Osteoblast (primary cell): Measurements from ENCODE around the gene CES3. TPM values are rescaled to one million over a fixed set of nuclear protein-coding genes. Genes with fewer than 3 reads are reported as not detected.
A peak's percentile ranks its signal among the peaks of the same experiment; 100 is the strongest.

Experiments used
- DNase-seq: peaks from one replicate; pipeline ENCODE4 v3.0.0; 2011; ENCODE audit warnings: low spot score, mixed read lengths; ENCODE audit not compliant: insufficient read length; ENCODE audit errors: missing footprints
- H2AFZ ChIP-seq: 2 replicates; pipeline ENCODE4 v1.6.0; 2011; ENCODE audit warnings: mild to moderate bottlenecking, low read length
- H3K27ac ChIP-seq: 2 replicates; pipeline ENCODE4 v1.5.1; 2011; ENCODE audit warnings: mild to moderate bottlenecking, low read depth, low read length, moderate library complexity
- H3K27me3 ChIP-seq: 2 replicates; pipeline ENCODE4 v1.6.0; 2012; ENCODE audit warnings: mild to moderate bottlenecking, control low read depth, inconsistent platforms, low read length, moderate library complexity; ENCODE audit not compliant: insufficient read depth
- H3K36me3 ChIP-seq: 2 replicates; pipeline ENCODE4 v1.5.1; 2011; ENCODE audit warnings: mild to moderate bottlenecking, low read length, control low read depth, moderate library complexity; ENCODE audit not compliant: insufficient read depth
- H3K4me1 ChIP-seq: 2 replicates; pipeline ENCODE4 v1.5.1; 2011; ENCODE audit warnings: mild to moderate bottlenecking, low read length, control low read depth, moderate library complexity; ENCODE audit not compliant: insufficient read depth
- H3K4me2 ChIP-seq: 2 replicates; pipeline ENCODE4 v1.6.0; 2011; ENCODE audit warnings: mild to moderate bottlenecking, low read length; ENCODE audit not compliant: insufficient read depth
- H3K4me3 ChIP-seq: fragments of 200-600 bp; sonication (generic); 3 replicates; pipeline ENCODE4 v1.5.1; 2012; ENCODE audit warnings: mild to moderate bottlenecking, low read length, inconsistent platforms; ENCODE audit not compliant: insufficient read depth
- H3K79me2 ChIP-seq: 2 replicates; pipeline ENCODE4 v1.6.0; 2012; ENCODE audit warnings: mild to moderate bottlenecking, low read length, control low read depth, inconsistent platforms; ENCODE audit not compliant: insufficient read depth
- H3K9me3 ChIP-seq: 2 replicates; pipeline ENCODE4 v1.5.1; 2011; ENCODE audit warnings: low read depth, low read length, control low read depth
- H4K20me1 ChIP-seq: 2 replicates; pipeline ENCODE4 v1.6.0; 2012; ENCODE audit warnings: mild to moderate bottlenecking, low read length, control low read depth; ENCODE audit not compliant: insufficient read depth
- total RNA-seq: library from RNA; depleted of rRNA; stranded (reverse); fragments of >200 nt; gene quantifications from 2 replicates; pipeline ENCODE4 v1.2.3, GENCODE V29; 2012
- TF ChIP-seq, protein P1 (sequence below): IDR thresholded peaks from 2 replicates; pipeline ENCODE4 v1.5.1; 2011; ENCODE audit warnings: mild to moderate bottlenecking, low read depth, low read length, moderate library complexity; ENCODE audit errors: extremely low read depth

Gene CES3
- total RNA-seq, 1 donor = not detected

DNA sequence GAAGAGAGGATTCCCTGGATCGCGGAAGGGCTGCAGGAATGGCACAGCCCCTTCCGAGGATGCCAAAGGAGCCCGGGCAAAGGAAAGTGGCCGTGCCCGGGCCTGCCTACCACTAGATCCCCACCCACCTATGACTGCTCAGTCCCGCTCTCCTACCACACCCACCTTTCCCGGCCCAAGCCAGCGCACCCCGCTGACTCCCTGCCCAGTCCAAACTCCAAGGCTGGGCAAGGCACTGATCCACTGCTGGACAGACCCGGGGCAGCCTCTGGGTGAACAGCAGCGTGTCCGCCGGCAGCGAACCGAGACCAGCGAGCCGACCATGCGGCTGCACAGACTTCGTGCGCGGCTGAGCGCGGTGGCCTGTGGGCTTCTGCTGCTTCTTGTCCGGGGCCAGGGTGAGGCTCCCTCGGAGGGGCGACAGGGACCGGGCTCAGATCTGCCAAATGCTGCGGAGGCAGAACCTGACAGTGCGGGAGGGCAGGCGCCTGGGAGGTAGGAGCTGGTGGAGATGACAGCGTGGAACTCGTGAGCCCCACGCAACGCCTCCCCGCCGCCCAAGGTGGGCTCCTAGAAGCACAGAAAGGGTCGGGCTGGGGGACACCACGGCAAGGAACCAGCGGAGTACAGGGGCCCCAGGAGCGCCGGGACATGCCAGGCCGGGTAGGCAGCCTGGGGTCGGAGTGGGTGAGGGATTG lies 25.6 kb upstream of the CES3 start, which contains the start of gene CES2:
TSS of gene CES2 (plus strand) at position 203 of the 698 bp plus-strand sequence. CDS start at position 323, 120 bp downstream.
- DNase-seq = peak; percentile 92
- TF ChIP-seq, protein P1, sequence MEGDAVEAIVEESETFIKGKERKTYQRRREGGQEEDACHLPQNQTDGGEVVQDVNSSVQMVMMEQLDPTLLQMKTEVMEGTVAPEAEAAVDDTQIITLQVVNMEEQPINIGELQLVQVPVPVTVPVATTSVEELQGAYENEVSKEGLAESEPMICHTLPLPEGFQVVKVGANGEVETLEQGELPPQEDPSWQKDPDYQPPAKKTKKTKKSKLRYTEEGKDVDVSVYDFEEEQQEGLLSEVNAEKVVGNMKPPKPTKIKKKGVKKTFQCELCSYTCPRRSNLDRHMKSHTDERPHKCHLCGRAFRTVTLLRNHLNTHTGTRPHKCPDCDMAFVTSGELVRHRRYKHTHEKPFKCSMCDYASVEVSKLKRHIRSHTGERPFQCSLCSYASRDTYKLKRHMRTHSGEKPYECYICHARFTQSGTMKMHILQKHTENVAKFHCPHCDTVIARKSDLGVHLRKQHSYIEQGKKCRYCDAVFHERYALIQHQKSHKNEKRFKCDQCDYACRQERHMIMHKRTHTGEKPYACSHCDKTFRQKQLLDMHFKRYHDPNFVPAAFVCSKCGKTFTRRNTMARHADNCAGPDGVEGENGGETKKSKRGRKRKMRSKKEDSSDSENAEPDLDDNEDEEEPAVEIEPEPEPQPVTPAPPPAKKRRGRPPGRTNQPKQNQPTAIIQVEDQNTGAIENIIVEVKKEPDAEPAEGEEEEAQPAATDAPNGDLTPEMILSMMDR = no peak
- H2AFZ ChIP-seq = peak within 1 kb of the TSS; percentile 96
- peaks cover 35% of the 10 kb centered on the region for H4K20me1 ChIP-seq
- peak within 1 kb of the TSS; percentile 95 for H3K27ac ChIP-seq
- H3K27me3 ChIP-seq = no peaks in the 10 kb centered on the region
- H3K4me2 ChIP-seq = peak within 1 kb of the TSS; percentile 82
- peaks cover 18% of the 10 kb centered on the region for H3K4me1 ChIP-seq
- H3K9me3 ChIP-seq = no peaks in the 10 kb centered on the region
- peaks cover 61% of the 10 kb centered on the region for H3K79me2 ChIP-seq
- peaks cover 21% of the 10 kb centered on the region for H3K36me3 ChIP-seq
- H3K4me3 ChIP-seq = peak within 1 kb of the TSS; percentile 90

- H3K79me2 ChIP-seq = peaks cover 61% of the 10 kb centered on the region
Measured at GRCh38 chr16:66936462-66936861, 24.6 kb upstream of the CES3 start.

GRCh38 chr16:66936889-66937554 lies 24.0 kb upstream of the CES3 start:
- DNase-seq = peak; percentile 88
- Histone ChIP-seq H3K36me3 (peaks cover 36% of the 10 kb centered on the region), H3K4me1 (peaks cover 18% of the 10 kb centered on the region), H3K27ac (no peak overlapping the region), H2AFZ (no peak overlapping the region), H3K4me3 (no peak overlapping the region), H3K4me2 (no peak overlapping the region), H4K20me1 (peaks cover 43% of the 10 kb centered on the region), H3K27me3 (no peaks in the 10 kb centered on the region), H3K9me3 (no peaks in the 10 kb centered on the region), H3K79me2 (peaks cover 61% of the 10 kb centered on the region)
- TF ChIP-seq, protein P1 = no peak

More at GRCh38 chr16:66936462-66936861, 24.6 kb upstream of the CES3 start:
- TF ChIP-seq, protein P1 = no peak
- Histone ChIP-seq H2AFZ (no peak overlapping the region), H3K36me3 (peaks cover 31% of the 10 kb centered on the region), H3K4me1 (peaks cover 18% of the 10 kb centered on the region), H3K27me3 (no peaks in the 10 kb centered on the region), H3K27ac (no peak overlapping the region), H3K4me2 (peak overlapping the region; percentile 82), H3K9me3 (no peaks in the 10 kb centered on the region), H4K20me1 (peaks cover 43% of the 10 kb centered on the region), H3K4me3 (peak overlapping the region; percentile 90)
- peak; percentile 41 for DNase-seq
